Mesendoderm (in vitro differentiated cells): ENCODE data around the gene CNTNAP3B.
"Not testable (repeated sequence)": the region's sequence is repeated elsewhere in the genome, so short reads cannot be mapped to it uniquely, and the experiment has no call there.

Source experiments
- DNase-seq: peaks from one replicate; pipeline ENCODE4 v3.0.0; 2013
- H2AK5ac ChIP-seq: 2 replicates; pipeline ENCODE4 v1.6.1; 2013; ENCODE audit warnings: low read length, inconsistent platforms
- H2BK120ac ChIP-seq: 2 replicates; pipeline ENCODE4 v1.6.1; 2013; ENCODE audit warnings: low read depth, mild to moderate bottlenecking, low read length, moderate library complexity, mixed read lengths
- H2BK15ac ChIP-seq: replicated peaks from 2 replicates; pipeline ENCODE4 v1.6.1; 2013; ENCODE audit warnings: low read depth, mild to moderate bottlenecking, moderate library complexity
- H2BK5ac ChIP-seq: 2 replicates; pipeline ENCODE4 v1.6.1; 2013; ENCODE audit warnings: low read length, inconsistent platforms
- H3K18ac ChIP-seq: 2 replicates; pipeline ENCODE4 v1.6.1; 2013; ENCODE audit warnings: mild to moderate bottlenecking, low read length, mixed read lengths
- H3K23ac ChIP-seq: one replicate; pipeline ENCODE4 v1.6.1; 2013; ENCODE audit warnings: low read length
- H3K27ac ChIP-seq: 2 replicates; pipeline ENCODE4 v1.5.1; 2013; ENCODE audit warnings: low read depth, mild to moderate bottlenecking, inconsistent platforms, low read length, moderate library complexity
- H3K27me3 ChIP-seq: 2 replicates; pipeline ENCODE4 v1.6.1; 2013; ENCODE audit warnings: low read length, control low read depth, mild to moderate bottlenecking, inconsistent platforms; ENCODE audit not compliant: insufficient read depth, poor library complexity
- H3K36me3 ChIP-seq: 2 replicates; pipeline ENCODE4 v1.6.1; 2013; ENCODE audit warnings: low read length, inconsistent platforms; ENCODE audit not compliant: control insufficient read depth, insufficient read depth
- H3K4ac ChIP-seq: one replicate; pipeline ENCODE4 v1.6.1; 2013; ENCODE audit warnings: low read depth, mild to moderate bottlenecking, low read length, moderate library complexity
- H3K4me1 ChIP-seq: 2 replicates; pipeline ENCODE4 v1.6.1; 2013; ENCODE audit warnings: low read depth, low read length, inconsistent platforms; ENCODE audit not compliant: control insufficient read depth
- H3K4me2 ChIP-seq: 2 replicates; pipeline ENCODE4 v1.6.1; 2013; ENCODE audit warnings: low read length
- H3K4me3 ChIP-seq: 2 replicates; pipeline ENCODE4 v1.5.1; 2013; ENCODE audit warnings: mild to moderate bottlenecking, low read length
- H3K56ac ChIP-seq: one replicate; pipeline ENCODE4 v1.6.1; 2013; ENCODE audit warnings: low read length
- H3K79me1 ChIP-seq: 2 replicates; pipeline ENCODE4 v1.6.1; 2013; ENCODE audit warnings: low read length, inconsistent platforms
- H3K79me2 ChIP-seq: 2 replicates; pipeline ENCODE4 v1.6.1; 2013; ENCODE audit warnings: mild to moderate bottlenecking, low read length; ENCODE audit not compliant: control insufficient read depth, insufficient read depth
- H3K9ac ChIP-seq: 2 replicates; pipeline ENCODE4 v1.6.1; 2013; ENCODE audit warnings: low read length, inconsistent platforms
- H4K5ac ChIP-seq: one replicate; pipeline ENCODE4 v1.6.1; 2013; ENCODE audit warnings: low read length
- H4K8ac ChIP-seq: one replicate; pipeline ENCODE4 v1.6.1; 2013; ENCODE audit warnings: low read depth, mild to moderate bottlenecking, control low read depth, low read length, moderate library complexity
- WGBS: extraction: QIAGEN DNeasy Blood & Tissue Kit; methylation state at CpG from one replicate; pipeline ENCODE4 v1.1.7; 2013; ENCODE audit warnings: low lambda C conversion rate, missing lambda C conversion rate; ENCODE audit not compliant: insufficient coverage; ENCODE audit errors: extremely low coverage; 5-methylcytosine and 5-hydroxymethylcytosine counted together

Gene CNTNAP3B

DNA sequence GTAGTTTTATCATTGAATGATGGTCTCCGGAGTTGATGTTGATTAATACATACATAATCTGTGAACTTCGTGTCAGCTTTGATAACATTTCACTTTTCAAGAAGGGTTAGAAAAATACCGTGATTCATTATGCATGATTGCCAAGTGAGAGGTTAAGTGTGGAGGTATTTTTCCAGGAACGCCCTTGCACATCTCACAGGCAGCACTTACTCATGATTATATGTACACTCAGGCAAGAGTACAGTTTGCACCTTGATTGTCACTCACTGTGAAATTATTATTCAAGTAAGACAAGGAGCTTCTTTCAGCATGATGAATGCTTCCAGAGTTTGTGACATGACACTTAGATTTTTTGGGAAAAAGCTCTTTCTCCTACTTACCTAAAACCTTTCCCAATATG is 223.7 kb downstream of the CNTNAP3B start:
- H4K8ac ChIP-seq, H2BK5ac ChIP-seq, H2BK120ac ChIP-seq, H3K27ac ChIP-seq, H3K23ac ChIP-seq, H3K27me3 ChIP-seq, H3K79me2 ChIP-seq, H4K5ac ChIP-seq, H3K36me3 ChIP-seq, H2BK15ac ChIP-seq, H3K4me1 ChIP-seq, H3K4ac ChIP-seq, H3K56ac ChIP-seq, H3K79me1 ChIP-seq, H3K4me3 ChIP-seq, H3K4me2 ChIP-seq, H3K9ac ChIP-seq, H2AK5ac ChIP-seq, H3K18ac ChIP-seq, DNase-seq: not testable (repeated sequence)
- WGBS, result no CpG with 5 or more reads among the region's 4 CpGs

DNA sequence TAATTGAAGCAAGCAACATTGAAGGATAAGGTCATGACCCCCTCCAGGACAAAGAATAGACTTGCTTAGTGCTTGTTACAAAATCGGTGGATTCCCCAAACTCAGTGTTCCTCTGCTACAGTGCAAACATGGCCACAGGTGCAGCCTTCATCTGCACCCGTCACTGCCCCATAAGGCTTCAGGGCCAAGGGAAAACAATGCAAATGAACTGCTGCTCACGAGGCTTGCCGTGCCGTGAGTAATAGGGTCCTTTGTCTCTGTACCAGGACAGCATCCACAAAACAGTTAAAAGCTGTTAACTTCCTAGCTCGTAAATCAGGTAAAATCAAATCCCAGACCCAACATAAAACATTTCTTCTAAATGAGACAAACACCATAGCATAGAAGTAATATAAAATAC is 226.5 kb downstream of the CNTNAP3B start:
- H3K27ac ChIP-seq, H2BK120ac ChIP-seq, H3K56ac ChIP-seq, H3K27me3 ChIP-seq, H3K79me2 ChIP-seq, H3K4me2 ChIP-seq, H2BK15ac ChIP-seq, H3K79me1 ChIP-seq, H2AK5ac ChIP-seq, H2BK5ac ChIP-seq, H3K4ac ChIP-seq, H3K4me3 ChIP-seq, H4K8ac ChIP-seq, H3K9ac ChIP-seq, H3K36me3 ChIP-seq, H3K23ac ChIP-seq, H4K5ac ChIP-seq, DNase-seq, H3K4me1 ChIP-seq, H3K18ac ChIP-seq: not testable (repeated sequence)
- WGBS, result no CpG with 5 or more reads among the region's 6 CpGs

DNA sequence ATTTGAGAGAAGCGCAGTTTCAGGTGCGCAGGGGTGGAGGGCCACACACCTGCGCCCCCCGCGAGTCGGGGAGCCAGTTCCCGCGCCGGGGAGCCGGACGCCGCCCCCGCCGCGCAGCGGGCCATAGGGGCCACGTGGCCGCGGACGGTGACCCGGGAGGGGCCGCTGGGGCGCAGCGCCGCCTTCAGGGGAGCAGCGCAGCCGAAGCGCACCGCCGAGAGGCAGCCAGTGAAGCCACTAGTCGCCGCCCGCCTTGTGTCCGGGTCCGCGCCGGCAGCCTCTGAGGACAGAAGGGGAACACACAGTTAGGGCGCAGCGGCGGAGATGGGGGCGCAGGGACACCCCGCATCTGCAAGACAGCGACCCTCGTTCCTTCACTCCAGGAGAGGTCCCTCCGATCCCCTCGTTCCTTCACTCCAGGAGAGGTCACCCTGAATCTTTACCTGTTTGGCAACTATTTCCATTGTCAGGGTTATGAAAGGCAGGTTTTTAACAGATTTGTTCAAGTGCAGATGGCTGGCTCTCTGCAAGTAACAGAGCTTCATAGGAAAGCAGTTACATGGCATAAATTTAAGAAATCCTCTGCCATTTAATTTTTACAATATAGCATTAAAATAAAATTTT is 230.4 kb downstream of the CNTNAP3B start:
- H3K79me1 ChIP-seq, H2AK5ac ChIP-seq, H3K27ac ChIP-seq, H3K18ac ChIP-seq, H3K27me3 ChIP-seq, H4K8ac ChIP-seq, H3K36me3 ChIP-seq, H4K5ac ChIP-seq, H2BK120ac ChIP-seq, H3K4me3 ChIP-seq, H2BK15ac ChIP-seq, DNase-seq, H3K4ac ChIP-seq, H3K79me2 ChIP-seq, H3K9ac ChIP-seq, H2BK5ac ChIP-seq, H3K56ac ChIP-seq, H3K4me1 ChIP-seq, H3K4me2 ChIP-seq, H3K23ac ChIP-seq: not testable (repeated sequence)
- WGBS, result no CpG with 5 or more reads among the region's 46 CpGs

DNA sequence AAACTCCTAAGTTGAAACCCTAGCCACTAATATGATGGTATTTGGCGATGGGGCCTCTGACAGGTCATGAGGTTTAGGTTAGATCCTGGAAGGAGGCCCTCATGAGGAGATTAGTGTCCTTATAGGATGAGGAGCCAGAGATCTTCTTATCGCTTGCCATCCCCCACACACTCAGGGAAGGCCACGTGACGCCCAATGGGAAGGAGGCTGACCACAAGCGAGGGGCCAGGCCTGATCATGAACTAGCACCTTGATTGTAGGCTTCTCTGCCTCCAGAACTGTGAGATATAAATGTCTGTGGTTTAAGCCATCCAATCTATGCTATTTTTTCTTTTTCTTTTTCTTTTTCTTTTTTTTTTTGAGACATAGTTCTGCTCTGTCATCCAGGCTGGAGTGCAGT is 254.7 kb downstream of the CNTNAP3B start:
- H3K4me1 ChIP-seq, H3K27ac ChIP-seq, H3K56ac ChIP-seq, H3K23ac ChIP-seq, H3K4me3 ChIP-seq, H2BK5ac ChIP-seq, H3K4me2 ChIP-seq, H3K27me3 ChIP-seq, H2BK120ac ChIP-seq, H2BK15ac ChIP-seq, H3K79me1 ChIP-seq, H3K36me3 ChIP-seq, H3K79me2 ChIP-seq, H3K4ac ChIP-seq, H3K18ac ChIP-seq, H2AK5ac ChIP-seq, H4K8ac ChIP-seq, DNase-seq, H4K5ac ChIP-seq, H3K9ac ChIP-seq: not testable (repeated sequence)
- WGBS, result no CpG with 5 or more reads among the region's 5 CpGs

DNA sequence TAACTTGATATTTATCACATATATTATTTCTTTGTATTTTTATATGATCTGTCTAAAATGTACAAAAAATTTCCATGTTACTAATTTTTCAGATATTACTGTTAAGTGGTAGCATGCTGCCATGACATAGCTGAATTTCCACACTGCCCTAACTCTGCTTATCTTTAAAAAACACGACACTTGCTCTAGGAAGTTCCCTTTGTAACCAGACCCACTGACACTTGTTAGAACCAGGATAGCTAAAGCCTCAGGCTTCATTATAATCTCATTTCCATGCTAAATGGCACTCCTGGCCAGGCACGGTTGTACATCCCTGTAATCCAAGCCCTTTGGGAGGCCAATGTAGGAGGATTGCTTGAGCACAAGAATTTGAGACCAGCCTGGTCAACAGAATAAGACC is 273.8 kb downstream of the CNTNAP3B start:
- WGBS, result no CpG with 5 or more reads among the region's 2 CpGs
- H3K27ac ChIP-seq, result not testable (repeated sequence)

More for the DNA sequence above, 273.8 kb downstream of the CNTNAP3B start:
- not testable (repeated sequence) for H3K23ac ChIP-seq, H3K79me1 ChIP-seq, H3K27me3 ChIP-seq, H2BK5ac ChIP-seq, H3K4ac ChIP-seq, H2AK5ac ChIP-seq, H2BK15ac ChIP-seq, DNase-seq, H3K79me2 ChIP-seq, H3K4me2 ChIP-seq, H3K36me3 ChIP-seq, H3K9ac ChIP-seq, H2BK120ac ChIP-seq, H4K5ac ChIP-seq, H3K4me3 ChIP-seq, H3K56ac ChIP-seq, H3K18ac ChIP-seq, H3K4me1 ChIP-seq, H4K8ac ChIP-seq
